Measurements from ENCODE around the gene TMEM89. TPM values are rescaled to one million over a fixed set of nuclear protein-coding genes. Genes with fewer than 3 reads are reported as not detected.
A peak's percentile ranks its signal among the peaks of the same experiment; 100 is the strongest.

The TMEM89 gene
- total and polyA plus RNA-seq, 2 of the 13 experiments (the other 11 are each of a cell fraction or from before 2014, with no cell fraction given): 0.31 to 0.59 TPM

DNA sequence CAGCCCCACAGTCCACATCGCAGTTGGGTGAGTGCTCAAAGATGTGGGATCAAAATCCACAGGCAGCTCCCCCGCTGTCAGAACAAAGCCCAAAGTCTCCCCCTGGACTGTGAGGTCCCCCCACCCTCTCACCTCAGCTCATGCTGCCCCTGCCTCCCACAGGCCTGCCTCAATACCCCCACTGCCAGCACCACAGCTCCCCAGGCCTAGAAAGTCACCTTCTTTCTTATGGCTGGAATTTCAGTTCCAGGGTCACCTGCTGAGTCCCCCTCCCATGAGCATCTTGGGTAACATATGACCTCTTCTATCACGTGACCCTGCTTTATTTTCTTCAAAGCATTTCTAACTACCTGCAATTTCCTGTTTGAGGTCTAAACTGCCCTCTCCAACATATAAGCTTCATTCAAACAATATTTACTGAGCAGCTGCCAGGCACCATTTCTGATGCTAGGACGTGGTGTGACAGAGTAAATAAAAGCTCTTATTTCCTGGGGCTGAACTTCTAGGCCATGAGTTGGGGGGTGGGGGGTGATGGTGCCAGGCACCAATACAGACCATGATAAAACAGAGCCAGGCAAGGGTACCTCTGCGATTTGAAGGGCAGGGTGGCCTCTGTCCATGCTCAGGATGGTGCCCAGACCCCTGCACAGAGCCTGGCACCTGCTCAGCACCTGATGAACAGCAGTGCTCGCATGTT lies 2.4 kb upstream of the TMEM89 start (continued):
- TF ChIP-seq, protein P1, sequence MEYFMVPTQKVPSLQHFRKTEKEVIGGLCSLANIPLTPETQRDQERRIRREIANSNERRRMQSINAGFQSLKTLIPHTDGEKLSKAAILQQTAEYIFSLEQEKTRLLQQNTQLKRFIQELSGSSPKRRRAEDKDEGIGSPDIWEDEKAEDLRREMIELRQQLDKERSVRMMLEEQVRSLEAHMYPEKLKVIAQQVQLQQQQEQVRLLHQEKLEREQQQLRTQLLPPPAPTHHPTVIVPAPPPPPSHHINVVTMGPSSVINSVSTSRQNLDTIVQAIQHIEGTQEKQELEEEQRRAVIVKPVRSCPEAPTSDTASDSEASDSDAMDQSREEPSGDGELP (IDR thresholded peaks at IDR 0.05; ENCODE audit: borderline replicate concordance, low read depth): peak; percentile 76
- peak; percentile 63; the same call in 1 of the 2 replicates for TF ChIP-seq POLR2AphosphoS5 (IDR thresholded peaks at IDR 0.05; ENCODE audit: low read depth, low read length)
- peak; percentile 21; the same call in 1 of the 2 replicates for TF ChIP-seq ZBTB20 (CRISPR knock-in tag; IDR thresholded peaks at IDR 0.05; ENCODE audit: borderline replicate concordance, low read depth)
- TF ChIP-seq NR2C2 (CRISPR knock-in tag; IDR thresholded peaks at IDR 0.05; ENCODE audit: borderline replicate concordance): peak; percentile 87
- TF ChIP-seq, protein P2, sequence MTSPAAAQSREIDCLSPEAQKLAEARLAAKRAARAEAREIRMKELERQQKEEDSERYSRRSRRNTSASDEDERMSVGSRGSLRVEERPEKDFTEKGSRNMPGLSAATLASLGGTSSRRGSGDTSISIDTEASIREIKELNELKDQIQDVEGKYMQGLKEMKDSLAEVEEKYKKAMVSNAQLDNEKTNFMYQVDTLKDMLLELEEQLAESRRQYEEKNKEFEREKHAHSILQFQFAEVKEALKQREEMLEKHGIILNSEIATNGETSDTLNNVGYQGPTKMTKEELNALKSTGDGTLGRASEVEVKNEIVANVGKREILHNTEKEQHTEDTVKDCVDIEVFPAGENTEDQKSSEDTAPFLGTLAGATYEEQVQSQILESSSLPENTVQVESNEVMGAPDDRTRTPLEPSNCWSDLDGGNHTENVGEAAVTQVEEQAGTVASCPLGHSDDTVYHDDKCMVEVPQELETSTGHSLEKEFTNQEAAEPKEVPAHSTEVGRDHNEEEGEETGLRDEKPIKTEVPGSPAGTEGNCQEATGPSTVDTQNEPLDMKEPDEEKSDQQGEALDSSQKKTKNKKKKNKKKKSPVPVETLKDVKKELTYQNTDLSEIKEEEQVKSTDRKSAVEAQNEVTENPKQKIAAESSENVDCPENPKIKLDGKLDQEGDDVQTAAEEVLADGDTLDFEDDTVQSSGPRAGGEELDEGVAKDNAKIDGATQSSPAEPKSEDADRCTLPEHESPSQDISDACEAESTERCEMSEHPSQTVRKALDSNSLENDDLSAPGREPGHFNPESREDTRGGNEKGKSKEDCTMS (CRISPR knock-in tag; conservative IDR thresholded peaks at IDR 0.05): no peak
- TF ChIP-seq, protein P3, sequence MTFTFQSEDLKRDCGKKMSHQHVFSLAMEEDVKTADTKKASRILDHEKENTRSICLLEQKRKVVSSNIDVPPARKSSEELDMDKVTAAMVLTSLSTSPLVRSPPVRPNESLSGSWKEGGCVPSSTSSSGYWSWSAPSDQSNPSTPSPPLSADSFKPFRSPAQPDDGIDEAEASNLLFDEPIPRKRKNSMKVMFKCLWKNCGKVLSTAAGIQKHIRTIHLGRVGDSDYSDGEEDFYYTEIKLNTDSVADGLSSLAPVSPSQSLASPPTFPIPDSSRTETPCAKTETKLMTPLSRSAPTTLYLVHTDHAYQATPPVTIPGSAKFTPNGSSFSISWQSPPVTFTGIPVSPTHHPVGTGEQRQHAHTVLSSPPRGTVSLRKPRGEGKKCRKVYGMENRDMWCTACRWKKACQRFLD (CRISPR knock-in tag; IDR thresholded peaks at IDR 0.05; ENCODE audit: borderline replicate concordance): no peak
- TF ChIP-seq TARDBP (CRISPR knock-in tag; IDR thresholded peaks at IDR 0.05): 0 out of 2 replicates have a peak, but pooled peaks have one; percentile 50
- TF ChIP-seq GATA4 (IDR thresholded peaks at IDR 0.05; ENCODE audit: borderline replicate concordance, low read depth): peak; percentile 60; the same call in 1 of the 2 replicates
- peak; percentile 58; the same call in 1 of the 2 replicates for TF ChIP-seq NCOA2 (CRISPR knock-in tag; IDR thresholded peaks at IDR 0.05)
- peak; percentile 33; the same call in 1 of the 2 replicates for TF ChIP-seq FOXA1 (IDR thresholded peaks at IDR 0.05)
- TF ChIP-seq FOXA1 (CRISPR knock-in tag; IDR thresholded peaks at IDR 0.05): peak; percentile 68
- TF ChIP-seq ELF3 (CRISPR knock-in tag; IDR thresholded peaks at IDR 0.05): peak; percentile 88
- peak; percentile 61; the same call in 1 of the 2 replicates for TF ChIP-seq RXRB (CRISPR knock-in tag; IDR thresholded peaks at IDR 0.05; ENCODE audit: borderline replicate concordance)
- TF ChIP-seq ZNF878 (CRISPR knock-in tag; IDR thresholded peaks at IDR 0.05): 0 out of 2 replicates have a peak, but pooled peaks have one; percentile 62
- TF ChIP-seq ZNF33A (CRISPR knock-in tag; IDR thresholded peaks at IDR 0.05; ENCODE audit: borderline replicate concordance): peak; percentile 53; the same call in 1 of the 2 replicates
- TF ChIP-seq, protein P4, sequence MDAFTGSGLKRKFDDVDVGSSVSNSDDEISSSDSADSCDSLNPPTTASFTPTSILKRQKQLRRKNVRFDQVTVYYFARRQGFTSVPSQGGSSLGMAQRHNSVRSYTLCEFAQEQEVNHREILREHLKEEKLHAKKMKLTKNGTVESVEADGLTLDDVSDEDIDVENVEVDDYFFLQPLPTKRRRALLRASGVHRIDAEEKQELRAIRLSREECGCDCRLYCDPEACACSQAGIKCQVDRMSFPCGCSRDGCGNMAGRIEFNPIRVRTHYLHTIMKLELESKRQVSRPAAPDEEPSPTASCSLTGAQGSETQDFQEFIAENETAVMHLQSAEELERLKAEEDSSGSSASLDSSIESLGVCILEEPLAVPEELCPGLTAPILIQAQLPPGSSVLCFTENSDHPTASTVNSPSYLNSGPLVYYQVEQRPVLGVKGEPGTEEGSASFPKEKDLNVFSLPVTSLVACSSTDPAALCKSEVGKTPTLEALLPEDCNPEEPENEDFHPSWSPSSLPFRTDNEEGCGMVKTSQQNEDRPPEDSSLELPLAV (CRISPR knock-in tag; conservative IDR thresholded peaks at IDR 0.05; ENCODE audit: low read depth): no peak
- TF ChIP-seq ESRRA (CRISPR knock-in tag; IDR thresholded peaks at IDR 0.05; ENCODE audit: low read depth): peak; percentile 35; the same call in 1 of the 2 replicates
- no peak for TF ChIP-seq ZNF232 (CRISPR knock-in tag; IDR thresholded peaks at IDR 0.05; ENCODE audit: borderline replicate concordance)
- TF ChIP-seq, protein P5, sequence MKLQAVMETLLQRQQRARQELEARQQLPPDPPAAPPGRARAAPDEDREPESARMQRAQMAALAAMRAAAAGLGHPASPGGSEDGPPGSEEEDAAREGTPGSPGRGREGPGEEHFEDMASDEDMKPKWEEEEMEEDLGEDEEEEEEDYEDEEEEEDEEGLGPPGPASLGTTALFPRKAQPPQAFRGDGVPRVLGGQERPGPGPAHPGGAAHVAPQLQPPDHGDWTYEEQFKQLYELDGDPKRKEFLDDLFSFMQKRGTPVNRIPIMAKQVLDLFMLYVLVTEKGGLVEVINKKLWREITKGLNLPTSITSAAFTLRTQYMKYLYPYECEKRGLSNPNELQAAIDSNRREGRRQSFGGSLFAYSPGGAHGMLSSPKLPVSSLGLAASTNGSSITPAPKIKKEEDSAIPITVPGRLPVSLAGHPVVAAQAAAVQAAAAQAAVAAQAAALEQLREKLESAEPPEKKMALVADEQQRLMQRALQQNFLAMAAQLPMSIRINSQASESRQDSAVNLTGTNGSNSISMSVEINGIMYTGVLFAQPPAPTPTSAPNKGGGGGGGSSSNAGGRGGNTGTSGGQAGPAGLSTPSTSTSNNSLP (IDR thresholded peaks at IDR 0.05; ENCODE audit: low read depth, low read length): peak; percentile 48; the same call in 1 of the 2 replicates
